WTC11 (cell line): ENCODE measurements around the gene HECTD4.

ENCODE experiments used
- CTCF ChIP-seq: fragments of 200-600 bp; IDR thresholded peaks from 2 replicates; pipeline ENCODE4 v1.8.0; 2022; ENCODE audit warnings: antibody characterized with exemption
- ELF4 ChIP-seq: sonication (generic); formaldehyde crosslinking; IDR thresholded peaks from 2 replicates; pipeline ENCODE4 v1.8.1; 2022; ENCODE audit warnings: low read depth, mild to moderate bottlenecking, moderate library complexity, missing genetic modification reagents
- HMGXB4 ChIP-seq: sonication (generic); formaldehyde crosslinking; IDR thresholded peaks from 2 replicates; pipeline ENCODE4 v1.8.1; 2023; ENCODE audit warnings: mild to moderate bottlenecking, moderate library complexity, missing genetic modification reagents
- KAT7 ChIP-seq: sonication (generic); formaldehyde crosslinking; IDR thresholded peaks from 2 replicates; pipeline ENCODE4 v1.8.1; 2023; ENCODE audit warnings: missing genetic modification reagents, mild to moderate bottlenecking, borderline replicate concordance
- MAX ChIP-seq: sonication (generic); formaldehyde crosslinking; IDR thresholded peaks from 2 replicates; pipeline ENCODE4 v1.8.0; 2022; ENCODE audit warnings: mild to moderate bottlenecking, missing genetic modification reagents
- NFYB ChIP-seq: sonication (generic); formaldehyde crosslinking; conservative IDR thresholded peaks from 2 replicates; pipeline ENCODE4 v1.8.0; 2022; ENCODE audit warnings: low read depth, missing genetic modification reagents
- SP1 ChIP-seq: sonication (generic); formaldehyde crosslinking; conservative IDR thresholded peaks from 2 replicates; pipeline ENCODE4 v1.8.1; 2022; ENCODE audit warnings: missing genetic modification reagents
- ZNF121 ChIP-seq: sonication (generic); formaldehyde crosslinking; IDR thresholded peaks from 2 replicates; pipeline ENCODE4 v1.8.0; 2023; ENCODE audit warnings: missing genetic modification reagents

GRCh38 chr12:112163471-112163991, 218.7 kb downstream of the HECTD4 start:
- TF ChIP-seq CTCF (no peak), KAT7 (CRISPR knock-in tag) (no peak), MAX (no peak), ELF4 (CRISPR knock-in tag) (no peak), SP1 (no peak), ZNF121 (CRISPR knock-in tag) (no peak), HMGXB4 (no peak), NFYB (CRISPR knock-in tag) (no peak)
